HUDEP-2 (cell line): Measurements from ENCODE around the gene ABR.
"Not testable (repeated sequence)": the region's sequence is repeated elsewhere in the genome, so short reads cannot be mapped to it uniquely, and the experiment has no call there.

Experiments used
- DNase-seq, 76 experiments: peaks; one replicate each; lab custom pipeline; 2025; ENCODE audit not compliant: unreplicated experiment in 76 of 76; lab: John Stamatoyannopoulos, UW

Gene ABR

GRCh38 chr17:1174263-1174880 is 5.4 kb downstream of the ABR start:
- no peak for DNase-seq

GRCh38 chr17:1173432-1174262 is 6.1 kb downstream of the ABR start:
- DNase-seq: no peak

- peak in 4 of 76 experiments; percentile 10 to 24 (median 18) for DNase-seq
Observed at GRCh38 chr17:1171953-1172352, 7.8 kb downstream of the ABR start.

- DNase-seq: no peak
Observed at GRCh38 chr17:1170739-1171138, 9.0 kb downstream of the ABR start.

- no peak for DNase-seq
Observed at GRCh38 chr17:1169929-1170312, 9.9 kb downstream of the ABR start.

GRCh38 chr17:1169221-1169928 is 10.4 kb downstream of the ABR start:
- no peak for DNase-seq

- no peak for DNase-seq
Observed at GRCh38 chr17:1168533-1169220, 11.1 kb downstream of the ABR start.

- no peak for DNase-seq
Observed at GRCh38 chr17:1166276-1166675, 13.5 kb downstream of the ABR start.

- DNase-seq: no peak
Observed at GRCh38 chr17:1165836-1166235, 13.9 kb downstream of the ABR start.

GRCh38 chr17:1164935-1165556 is 14.7 kb downstream of the ABR start:
- DNase-seq: no peak

- DNase-seq: no peak
Observed at GRCh38 chr17:1162116-1162855, 17.5 kb downstream of the ABR start.

GRCh38 chr17:1160591-1161390 is 19.0 kb downstream of the ABR start:
- peak in 4 of 76 experiments; percentile 11 to 27 (median 18) for DNase-seq

GRCh38 chr17:1159431-1160180 is 20.2 kb downstream of the ABR start:
- DNase-seq: no peak

GRCh38 chr17:1158879-1159278 is 20.9 kb downstream of the ABR start:
- no peak for DNase-seq

GRCh38 chr17:1156864-1157263 is 22.9 kb downstream of the ABR start:
- DNase-seq: no peak

- DNase-seq: no peak
Observed at GRCh38 chr17:1154704-1155103, 25.1 kb downstream of the ABR start.

- DNase-seq: peak in 2 of 76 experiments; percentile 8 to 21
Observed at GRCh38 chr17:1153795-1154546, 25.8 kb downstream of the ABR start.

GRCh38 chr17:1152582-1152981 is 27.2 kb downstream of the ABR start:
- DNase-seq: not testable (repeated sequence)
